HepG2 (cell line): ENCODE data around the gene PCGF2. TPM values are rescaled to one million over a fixed set of nuclear protein-coding genes. Genes with fewer than 3 reads are reported as not detected.

Experiments used
- AGO1 ChIP-seq: fragments of 200-400 bp; formaldehyde crosslinking; IDR thresholded peaks from 2 replicates; pipeline ENCODE4 v1.6.1; 2017; ENCODE audit warnings: mild to moderate bottlenecking, low read depth, low read length, moderate library complexity; ENCODE audit not compliant: poor library complexity, severe bottlenecking
- ATF6 ChIP-seq: sonication (generic); formaldehyde crosslinking; conservative IDR thresholded peaks from 2 replicates; pipeline ENCODE4 v1.4.0; 2020; ENCODE audit warnings: missing genetic modification reagents
- BORCS8-MEF2B ChIP-seq: sonication (generic); formaldehyde crosslinking; IDR thresholded peaks from 2 replicates; pipeline ENCODE4 v1.8.0; 2022; ENCODE audit warnings: mild to moderate bottlenecking, missing genetic modification reagents
- ETV5 ChIP-seq: IDR thresholded peaks from 2 replicates; pipeline ENCODE4 v1.6.1; 2018; ENCODE audit warnings: missing biosample characterization, missing genetic modification reagents, inconsistent platforms, borderline replicate concordance
- HNF1B ChIP-seq: sonication (generic); formaldehyde crosslinking; IDR thresholded peaks from 2 replicates; pipeline ENCODE4 v1.5.1; 2020; ENCODE audit warnings: mild to moderate bottlenecking, moderate library complexity, missing genetic modification reagents
- IRF9 ChIP-seq: sonication (generic); formaldehyde crosslinking; IDR thresholded peaks from 2 replicates; pipeline ENCODE4 v1.8.0; 2022; ENCODE audit warnings: missing genetic modification reagents, mild to moderate bottlenecking, borderline replicate concordance
- KDM2A ChIP-seq: sonication (generic); formaldehyde crosslinking; IDR thresholded peaks from 2 replicates; pipeline ENCODE4 v1.4.0; 2020; ENCODE audit warnings: low read depth, missing genetic modification reagents, borderline replicate concordance
- KLF13 ChIP-seq: sonication (generic); formaldehyde crosslinking; IDR thresholded peaks from 2 replicates; pipeline ENCODE4 v1.4.0; 2020; ENCODE audit warnings: mild to moderate bottlenecking, missing genetic modification reagents
- MEIS1 ChIP-seq: sonication (generic); formaldehyde crosslinking; IDR thresholded peaks from 2 replicates; pipeline ENCODE4 v1.9.0; 2021; ENCODE audit warnings: mild to moderate bottlenecking, missing genetic modification reagents, moderate library complexity, borderline replicate concordance
- MXD3 ChIP-seq: IDR thresholded peaks from 2 replicates; pipeline ENCODE4 v1.6.1; 2016; ENCODE audit warnings: mild to moderate bottlenecking, missing biosample characterization, missing genetic modification reagents
- RFXAP ChIP-seq: sonication (generic); formaldehyde crosslinking; IDR thresholded peaks from 2 replicates; pipeline ENCODE4 v1.4.0; 2020; ENCODE audit warnings: missing genetic modification reagents, borderline replicate concordance
- SMAD1 ChIP-seq: sonication (generic); formaldehyde crosslinking; IDR thresholded peaks from 2 replicates; pipeline ENCODE4 v1.4.0; 2020; ENCODE audit warnings: missing genetic modification reagents, low read depth, mild to moderate bottlenecking, borderline replicate concordance
- SPEN ChIP-seq: sonication (generic); formaldehyde crosslinking; IDR thresholded peaks from 2 replicates; pipeline ENCODE4 v1.5.1; 2020; ENCODE audit warnings: low read depth, mild to moderate bottlenecking, missing genetic modification reagents
- TCF12 ChIP-seq, 2 experiments: fragments of 450-650 bp in 1 of 2; sonication (generic) in 1 of 2; formaldehyde crosslinking in 1 of 2; IDR thresholded peaks; 2 replicates each; pipeline versions ENCODE4 v1.6.1 to v1.8.0; 2017 to 2022; ENCODE audit warnings: antibody characterized with exemption in 1 of 2, mild to moderate bottlenecking in 1 of 2, missing genetic modification reagents in 1 of 2, moderate library complexity in 1 of 2
- ZBTB1 ChIP-seq: sonication (generic); formaldehyde crosslinking; IDR thresholded peaks from 2 replicates; pipeline ENCODE4 v1.4.0; 2020; ENCODE audit warnings: missing genetic modification reagents, borderline replicate concordance
- ZBTB7A ChIP-seq: sonication (generic); formaldehyde crosslinking; IDR thresholded peaks from 2 replicates; pipeline ENCODE4 v1.8.0; 2022; ENCODE audit warnings: mild to moderate bottlenecking, missing genetic modification reagents
- ZNF253 ChIP-seq: sonication (generic); formaldehyde crosslinking; IDR thresholded peaks from 2 replicates; pipeline ENCODE4 v1.8.0; 2022; ENCODE audit warnings: mild to moderate bottlenecking, missing genetic modification reagents, borderline replicate concordance
- ZNF414 ChIP-seq: sonication (generic); formaldehyde crosslinking; IDR thresholded peaks from 2 replicates; pipeline ENCODE4 v1.5.0; 2020; ENCODE audit warnings: missing genetic modification reagents
- ZNF776 ChIP-seq: sonication (generic); formaldehyde crosslinking; IDR thresholded peaks from 2 replicates; pipeline ENCODE4 v1.4.0; 2020; ENCODE audit warnings: mild to moderate bottlenecking, missing genetic modification reagents
- polyA plus RNA-seq, 8 experiments: library from polyadenylated mRNA; depleted of rRNA in 3 of 8; stranded (reverse) in 7 of 8; unstranded in 1 of 8; fragments of >200 nt; fragmentation: Illumina TruSeq in 4 of 8; extraction: Trizol in 4 of 8; gene quantifications; 2 replicates each; pipeline versions ENCODE4 v1.2.1 to v1.2.3, GENCODE V29; 2011 to 2016; ENCODE audit warnings: low read depth in 4 of 8, missing spikeins in 1 of 8, mixed read lengths in 1 of 8; ENCODE audit not compliant: insufficient read depth in 1 of 8
- total RNA-seq, 5 experiments: library from RNA; depleted of rRNA; stranded (reverse); fragments of >200 nt; fragmentation: Illumina TruSeq; extraction: Trizol; gene quantifications; 2 replicates each; pipeline ENCODE4 v1.2.3, GENCODE V29; 2016; ENCODE audit warnings: low read depth in 1 of 5
- TF ChIP-seq, protein P1 (sequence below): sonication (generic); formaldehyde crosslinking; IDR thresholded peaks from 2 replicates; pipeline ENCODE4 v1.8.1; 2022; ENCODE audit warnings: low read depth, mild to moderate bottlenecking, missing genetic modification reagents

Gene PCGF2
- total and polyA plus RNA-seq, 2 of the 13 experiments (the other 11 are each of a cell fraction or from before 2014, with no cell fraction given) = 11.6 to 29.4 TPM

DNA sequence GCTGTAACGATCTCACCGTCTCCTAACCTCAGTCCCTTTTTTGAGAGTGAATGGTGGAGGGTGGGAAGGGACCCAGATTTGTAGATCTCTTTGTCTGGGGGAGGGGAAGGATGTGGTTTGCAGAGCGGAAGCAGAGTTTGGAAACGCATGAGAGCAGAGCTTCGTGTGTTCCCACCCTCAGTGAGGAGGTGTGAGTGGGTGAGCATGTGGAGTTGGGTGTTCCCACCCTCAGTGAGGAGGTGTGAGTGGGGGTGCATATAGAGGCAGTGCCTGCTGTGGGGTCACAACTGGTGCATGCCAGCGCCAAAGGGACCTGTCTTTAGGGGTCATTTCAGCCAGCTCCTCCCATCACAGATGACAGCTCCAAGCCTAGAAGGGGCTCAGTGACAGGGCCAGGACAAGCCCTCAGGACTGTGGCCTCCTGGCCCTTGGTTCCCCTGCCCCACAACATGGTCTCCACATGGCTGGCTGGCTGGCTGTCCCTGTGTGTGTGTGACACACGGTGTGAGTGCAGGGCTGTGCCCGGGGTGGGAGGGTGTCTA lies 19.8 kb downstream of the PCGF2 start (continued):
- peak; percentile 79; the same call in 1 of the 2 replicates for TF ChIP-seq ZNF253 (CRISPR knock-in tag)
- no peak for TF ChIP-seq ZBTB7A (CRISPR knock-in tag)
- TF ChIP-seq ATF6 = no peak
- peak; percentile 50; the same call in 1 of the 2 replicates for TF ChIP-seq KDM2A (CRISPR knock-in tag)
- TF ChIP-seq MEIS1 (CRISPR knock-in tag) = no peak
- TF ChIP-seq AGO1 = peak; percentile 88
- 0 out of 2 replicates have a peak, but pooled peaks have one; percentile 37 for TF ChIP-seq ZNF776 (CRISPR knock-in tag)
- no peak for TF ChIP-seq ETV5 (CRISPR knock-in tag)
- no peak for TF ChIP-seq ZNF414
- TF ChIP-seq IRF9 (CRISPR knock-in tag) = no peak
- no peak for TF ChIP-seq HNF1B
- TF ChIP-seq MXD3 = no peak
- TF ChIP-seq BORCS8-MEF2B = 0 out of 2 replicates have a peak, but pooled peaks have one; percentile 8
- no peak for TF ChIP-seq SMAD1 (CRISPR knock-in tag)
- TF ChIP-seq, protein P1, sequence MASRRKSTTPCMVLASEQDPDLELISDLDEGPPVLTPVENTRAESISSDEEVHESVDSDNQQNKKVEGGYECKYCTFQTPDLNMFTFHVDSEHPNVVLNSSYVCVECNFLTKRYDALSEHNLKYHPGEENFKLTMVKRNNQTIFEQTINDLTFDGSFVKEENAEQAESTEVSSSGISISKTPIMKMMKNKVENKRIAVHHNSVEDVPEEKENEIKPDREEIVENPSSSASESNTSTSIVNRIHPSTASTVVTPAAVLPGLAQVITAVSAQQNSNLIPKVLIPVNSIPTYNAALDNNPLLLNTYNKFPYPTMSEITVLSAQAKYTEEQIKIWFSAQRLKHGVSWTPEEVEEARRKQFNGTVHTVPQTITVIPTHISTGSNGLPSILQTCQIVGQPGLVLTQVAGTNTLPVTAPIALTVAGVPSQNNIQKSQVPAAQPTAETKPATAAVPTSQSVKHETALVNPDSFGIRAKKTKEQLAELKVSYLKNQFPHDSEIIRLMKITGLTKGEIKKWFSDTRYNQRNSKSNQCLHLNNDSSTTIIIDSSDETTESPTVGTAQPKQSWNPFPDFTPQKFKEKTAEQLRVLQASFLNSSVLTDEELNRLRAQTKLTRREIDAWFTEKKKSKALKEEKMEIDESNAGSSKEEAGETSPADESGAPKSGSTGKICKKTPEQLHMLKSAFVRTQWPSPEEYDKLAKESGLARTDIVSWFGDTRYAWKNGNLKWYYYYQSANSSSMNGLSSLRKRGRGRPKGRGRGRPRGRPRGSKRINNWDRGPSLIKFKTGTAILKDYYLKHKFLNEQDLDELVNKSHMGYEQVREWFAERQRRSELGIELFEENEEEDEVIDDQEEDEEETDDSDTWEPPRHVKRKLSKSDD = no peak
- no peak for TF ChIP-seq TCF12 (IDR thresholded peaks at IDR 0.05)
- no peak for TF ChIP-seq TCF12 (CRISPR knock-in tag; IDR thresholded peaks at IDR 0.05)
- TF ChIP-seq SPEN (CRISPR knock-in tag) = no peak
- no peak for TF ChIP-seq RFXAP
- TF ChIP-seq KLF13 (CRISPR knock-in tag) = 0 out of 2 replicates have a peak, but pooled peaks have one; percentile 38
- no peak for TF ChIP-seq ZBTB1 (CRISPR knock-in tag)
